KMS-11 (cell line): Measurements from ENCODE around the gene KRTAP9-8.
"Not testable (repeated sequence)": the region's sequence is repeated elsewhere in the genome, so short reads cannot be mapped to it uniquely, and the experiment has no call there.

ENCODE experiments used
- H2AFZ ChIP-seq: fragments of 200-600 bp; sonication (generic); 2 replicates; pipeline ENCODE4 v1.6.1; 2016; ENCODE audit warnings: antibody characterized with exemption, mixed run types, low read depth
- H3K27ac ChIP-seq: fragments of 200-600 bp; sonication (generic); 2 replicates; pipeline ENCODE4 v1.6.1; 2016; ENCODE audit warnings: mild to moderate bottlenecking, mixed run types
- H3K27me3 ChIP-seq: fragments of 200-600 bp; sonication (generic); 2 replicates; pipeline ENCODE4 v1.6.1; 2017; ENCODE audit warnings: mild to moderate bottlenecking, low read depth, mixed run types, moderate library complexity; ENCODE audit not compliant: insufficient read depth
- H3K36me3 ChIP-seq: fragments of 200-600 bp; sonication (generic); 2 replicates; pipeline ENCODE4 v1.6.1; 2017; ENCODE audit warnings: mild to moderate bottlenecking, mixed run types; ENCODE audit not compliant: insufficient read depth
- H3K4me1 ChIP-seq: fragments of 200-600 bp; sonication (generic); 2 replicates; pipeline ENCODE4 v1.6.1; 2016; ENCODE audit warnings: mild to moderate bottlenecking, low read depth, mixed run types; ENCODE audit not compliant: poor library complexity, severe bottlenecking
- H3K4me2 ChIP-seq: fragments of 200-600 bp; sonication (generic); 2 replicates; pipeline ENCODE4 v1.7.0; 2016; ENCODE audit warnings: mild to moderate bottlenecking, mixed run types
- H3K4me3 ChIP-seq: fragments of 200-600 bp; sonication (generic); IDR thresholded peaks from 2 replicates; pipeline ENCODE4 v1.6.1; 2017; ENCODE audit warnings: low read depth, low read length, mixed read lengths; ENCODE audit not compliant: insufficient read depth
- H3K79me2 ChIP-seq: fragments of 200-600 bp; sonication (generic); 2 replicates; pipeline ENCODE4 v1.6.1; 2016; ENCODE audit warnings: low read depth, mixed run types; ENCODE audit not compliant: insufficient read depth
- H3K9ac ChIP-seq: fragments of 200-600 bp; sonication (generic); 2 replicates; pipeline ENCODE4 v1.6.1; 2016; ENCODE audit warnings: mild to moderate bottlenecking, mixed run types
- H4K20me1 ChIP-seq: fragments of 200-600 bp; sonication (generic); 2 replicates; pipeline ENCODE4 v1.6.1; 2016; ENCODE audit warnings: mild to moderate bottlenecking, mixed run types; ENCODE audit not compliant: insufficient read depth
- CTCF ChIP-seq: fragments of 200-600 bp; sonication (generic); conservative IDR thresholded peaks from 2 replicates; pipeline ENCODE4 v1.6.1; 2017; ENCODE audit warnings: low read depth, mild to moderate bottlenecking, antibody characterized with exemption, low read length, moderate library complexity, mixed read lengths

Gene KRTAP9-8

GRCh38 chr17:41237949-41238437 is at the start of gene KRTAP9-8:
Gene KRTAP9-8, plus strand, starts transcription at chr17:41237999. Its CDS starts 53 bp downstream, at chr17:41238052.
- H4K20me1 ChIP-seq, H3K4me3 ChIP-seq, H3K4me2 ChIP-seq, H3K27me3 ChIP-seq, H3K27ac ChIP-seq, H3K79me2 ChIP-seq, H2AFZ ChIP-seq, H3K36me3 ChIP-seq, H3K9ac ChIP-seq, H3K4me1 ChIP-seq: not testable (repeated sequence)

- not testable (repeated sequence) for H4K20me1 ChIP-seq, H3K27me3 ChIP-seq, H3K79me2 ChIP-seq, H3K4me3 ChIP-seq, H3K27ac ChIP-seq, H3K4me2 ChIP-seq, H3K9ac ChIP-seq, H2AFZ ChIP-seq, H3K36me3 ChIP-seq, H3K4me1 ChIP-seq
Measured at GRCh38 chr17:41189837-41190318, 47.9 kb upstream of the KRTAP9-8 start, which contains the start of gene KRTAP9-1. Gene KRTAP9-1, plus strand, starts transcription at chr17:41189887. Its CDS starts 0 bp downstream, at chr17:41189887.

GRCh38 chr17:41190328-41190727 is 47.5 kb upstream of the KRTAP9-8 start:
- Histone ChIP-seq H3K27me3 (no peaks in the 10 kb centered on the region), H3K79me2 (no peaks in the 10 kb centered on the region), H3K27ac (no peak overlapping the region), H3K4me2 (no peak overlapping the region), H3K4me3 (no peak overlapping the region), H2AFZ (no peak overlapping the region), H3K36me3 (no peaks in the 10 kb centered on the region), H4K20me1 (no peaks in the 10 kb centered on the region), H3K9ac (no peak overlapping the region), H3K4me1 (no peaks in the 10 kb centered on the region)
- no peak for TF ChIP-seq CTCF

GRCh38 chr17:41196068-41196467 is 41.7 kb upstream of the KRTAP9-8 start:
- no peak overlapping the region for H3K4me3 ChIP-seq
- H3K27ac ChIP-seq: no peak overlapping the region
- H3K79me2 ChIP-seq: no peaks in the 10 kb centered on the region
- no peak overlapping the region for H3K4me2 ChIP-seq
- H3K36me3 ChIP-seq: no peaks in the 10 kb centered on the region
- H3K4me1 ChIP-seq: peaks cover 10% of the 10 kb centered on the region
- no peaks in the 10 kb centered on the region for H4K20me1 ChIP-seq
- TF ChIP-seq CTCF: no peak
- no peak overlapping the region for H2AFZ ChIP-seq
- H3K9ac ChIP-seq: no peak overlapping the region
- no peaks in the 10 kb centered on the region for H3K27me3 ChIP-seq

GRCh38 chr17:41199421-41200078 is 38.2 kb upstream of the KRTAP9-8 start:
- Histone ChIP-seq H3K27me3 (no peaks in the 10 kb centered on the region), H3K4me3 (no peak overlapping the region), H3K4me2 (no peak overlapping the region)

More at GRCh38 chr17:41199421-41200078, 38.2 kb upstream of the KRTAP9-8 start:
- no peak overlapping the region for H3K9ac ChIP-seq
- no peaks in the 10 kb centered on the region for H3K36me3 ChIP-seq
- H4K20me1 ChIP-seq: no peaks in the 10 kb centered on the region
- H3K79me2 ChIP-seq: no peaks in the 10 kb centered on the region
- TF ChIP-seq CTCF: no peak
- H2AFZ ChIP-seq: no peak overlapping the region
- no peak overlapping the region for H3K27ac ChIP-seq
- peaks cover 10% of the 10 kb centered on the region for H3K4me1 ChIP-seq
